Measurements from ENCODE around the gene STARD5. TPM values are rescaled to one million over a fixed set of nuclear protein-coding genes. Genes with fewer than 3 reads are reported as not detected.

Gene STARD5
- total and polyA plus RNA-seq, 4 donors: 1.1 to 47.0 (median 35.7) TPM

DNA sequence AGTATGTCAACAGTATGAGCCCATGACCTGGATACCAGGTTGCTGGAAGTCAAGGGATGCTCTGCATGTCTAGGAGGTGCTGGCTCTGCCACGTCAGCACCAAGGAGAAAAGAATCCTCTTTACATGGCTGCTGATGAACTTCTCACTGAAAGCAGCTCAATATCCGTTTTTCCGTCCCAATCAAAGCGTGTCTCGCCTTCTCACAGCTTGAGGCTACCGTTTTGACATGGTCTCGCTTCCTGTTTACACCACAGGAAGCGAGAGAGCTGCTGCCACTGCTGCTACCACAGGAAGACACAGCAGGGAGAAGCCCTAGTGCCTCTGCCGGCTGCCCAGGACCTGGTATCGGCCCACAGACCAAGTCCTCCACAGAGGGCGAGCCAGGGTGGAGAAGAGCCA is 27.3 kb downstream of the STARD5 start:
- Histone ChIP-seq H3K27ac (ENCODE audit: low read depth in 1 of 2, low read length in 2 of 2) (peak overlapping the region; percentile 62 to 70), H3K27me3 (ENCODE audit: control insufficient read depth in 4 of 4, insufficient read depth in 4 of 4, low read length in 3 of 4) (no peaks in the 10 kb centered on the region), H3K36me3 (ENCODE audit: control insufficient read depth in 4 of 4, insufficient read depth in 3 of 4, low read depth in 1 of 4, low read length in 3 of 4) (no peaks in the 10 kb centered on the region), H3K4me1 (ENCODE audit: control insufficient read depth in 4 of 4, insufficient read depth in 4 of 4, low read length in 3 of 4) (peaks cover 2 to 11% (median 7%) of the 10 kb centered on the region in 4 donors), H3K9ac (ENCODE audit: low read depth in 1 of 2, low read length in 2 of 2) (peak overlapping the region in 1 of 2 donors; percentile 36), H3K4me3 (ENCODE audit: low read depth in 1 of 3, low read length in 3 of 3) (peak overlapping the region; percentile 15 to 55 (median 27)), H3K9me3 (ENCODE audit: control insufficient read depth in 4 of 4, low read length in 3 of 4) (no peaks in the 10 kb centered on the region)
- TF ChIP-seq, protein P1, sequence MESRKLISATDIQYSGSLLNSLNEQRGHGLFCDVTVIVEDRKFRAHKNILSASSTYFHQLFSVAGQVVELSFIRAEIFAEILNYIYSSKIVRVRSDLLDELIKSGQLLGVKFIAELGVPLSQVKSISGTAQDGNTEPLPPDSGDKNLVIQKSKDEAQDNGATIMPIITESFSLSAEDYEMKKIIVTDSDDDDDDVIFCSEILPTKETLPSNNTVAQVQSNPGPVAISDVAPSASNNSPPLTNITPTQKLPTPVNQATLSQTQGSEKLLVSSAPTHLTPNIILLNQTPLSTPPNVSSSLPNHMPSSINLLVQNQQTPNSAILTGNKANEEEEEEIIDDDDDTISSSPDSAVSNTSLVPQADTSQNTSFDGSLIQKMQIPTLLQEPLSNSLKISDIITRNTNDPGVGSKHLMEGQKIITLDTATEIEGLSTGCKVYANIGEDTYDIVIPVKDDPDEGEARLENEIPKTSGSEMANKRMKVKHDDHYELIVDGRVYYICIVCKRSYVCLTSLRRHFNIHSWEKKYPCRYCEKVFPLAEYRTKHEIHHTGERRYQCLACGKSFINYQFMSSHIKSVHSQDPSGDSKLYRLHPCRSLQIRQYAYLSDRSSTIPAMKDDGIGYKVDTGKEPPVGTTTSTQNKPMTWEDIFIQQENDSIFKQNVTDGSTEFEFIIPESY (IDR thresholded peaks at IDR 0.05): no peak
- TF ChIP-seq GABPA (IDR thresholded peaks at IDR 0.05 in 1 of 2, conservative IDR thresholded peaks at IDR 0.05 in 1 of 2): no peak
- TF ChIP-seq, protein P2, sequence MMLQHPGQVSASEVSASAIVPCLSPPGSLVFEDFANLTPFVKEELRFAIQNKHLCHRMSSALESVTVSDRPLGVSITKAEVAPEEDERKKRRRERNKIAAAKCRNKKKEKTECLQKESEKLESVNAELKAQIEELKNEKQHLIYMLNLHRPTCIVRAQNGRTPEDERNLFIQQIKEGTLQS (IDR thresholded peaks at IDR 0.05): no peak
- peak; percentile 40 for TF ChIP-seq SP1 (IDR thresholded peaks at IDR 0.05)
- peak in 1 of 2 donors; percentile 16 for TF ChIP-seq RAD21 (IDR thresholded peaks at IDR 0.05)
- TF ChIP-seq, protein P3, sequence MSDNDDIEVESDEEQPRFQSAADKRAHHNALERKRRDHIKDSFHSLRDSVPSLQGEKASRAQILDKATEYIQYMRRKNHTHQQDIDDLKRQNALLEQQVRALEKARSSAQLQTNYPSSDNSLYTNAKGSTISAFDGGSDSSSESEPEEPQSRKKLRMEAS (IDR thresholded peaks at IDR 0.05): peak; percentile 58
- no peak for TF ChIP-seq FOXA1 (IDR thresholded peaks at IDR 0.05)
- TF ChIP-seq, protein P4, sequence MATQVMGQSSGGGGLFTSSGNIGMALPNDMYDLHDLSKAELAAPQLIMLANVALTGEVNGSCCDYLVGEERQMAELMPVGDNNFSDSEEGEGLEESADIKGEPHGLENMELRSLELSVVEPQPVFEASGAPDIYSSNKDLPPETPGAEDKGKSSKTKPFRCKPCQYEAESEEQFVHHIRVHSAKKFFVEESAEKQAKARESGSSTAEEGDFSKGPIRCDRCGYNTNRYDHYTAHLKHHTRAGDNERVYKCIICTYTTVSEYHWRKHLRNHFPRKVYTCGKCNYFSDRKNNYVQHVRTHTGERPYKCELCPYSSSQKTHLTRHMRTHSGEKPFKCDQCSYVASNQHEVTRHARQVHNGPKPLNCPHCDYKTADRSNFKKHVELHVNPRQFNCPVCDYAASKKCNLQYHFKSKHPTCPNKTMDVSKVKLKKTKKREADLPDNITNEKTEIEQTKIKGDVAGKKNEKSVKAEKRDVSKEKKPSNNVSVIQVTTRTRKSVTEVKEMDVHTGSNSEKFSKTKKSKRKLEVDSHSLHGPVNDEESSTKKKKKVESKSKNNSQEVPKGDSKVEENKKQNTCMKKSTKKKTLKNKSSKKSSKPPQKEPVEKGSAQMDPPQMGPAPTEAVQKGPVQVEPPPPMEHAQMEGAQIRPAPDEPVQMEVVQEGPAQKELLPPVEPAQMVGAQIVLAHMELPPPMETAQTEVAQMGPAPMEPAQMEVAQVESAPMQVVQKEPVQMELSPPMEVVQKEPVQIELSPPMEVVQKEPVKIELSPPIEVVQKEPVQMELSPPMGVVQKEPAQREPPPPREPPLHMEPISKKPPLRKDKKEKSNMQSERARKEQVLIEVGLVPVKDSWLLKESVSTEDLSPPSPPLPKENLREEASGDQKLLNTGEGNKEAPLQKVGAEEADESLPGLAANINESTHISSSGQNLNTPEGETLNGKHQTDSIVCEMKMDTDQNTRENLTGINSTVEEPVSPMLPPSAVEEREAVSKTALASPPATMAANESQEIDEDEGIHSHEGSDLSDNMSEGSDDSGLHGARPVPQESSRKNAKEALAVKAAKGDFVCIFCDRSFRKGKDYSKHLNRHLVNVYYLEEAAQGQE (IDR thresholded peaks at IDR 0.05): peak; percentile 31
- no peak for TF ChIP-seq FOXA2 (IDR thresholded peaks at IDR 0.05)
- TF ChIP-seq, protein P5, sequence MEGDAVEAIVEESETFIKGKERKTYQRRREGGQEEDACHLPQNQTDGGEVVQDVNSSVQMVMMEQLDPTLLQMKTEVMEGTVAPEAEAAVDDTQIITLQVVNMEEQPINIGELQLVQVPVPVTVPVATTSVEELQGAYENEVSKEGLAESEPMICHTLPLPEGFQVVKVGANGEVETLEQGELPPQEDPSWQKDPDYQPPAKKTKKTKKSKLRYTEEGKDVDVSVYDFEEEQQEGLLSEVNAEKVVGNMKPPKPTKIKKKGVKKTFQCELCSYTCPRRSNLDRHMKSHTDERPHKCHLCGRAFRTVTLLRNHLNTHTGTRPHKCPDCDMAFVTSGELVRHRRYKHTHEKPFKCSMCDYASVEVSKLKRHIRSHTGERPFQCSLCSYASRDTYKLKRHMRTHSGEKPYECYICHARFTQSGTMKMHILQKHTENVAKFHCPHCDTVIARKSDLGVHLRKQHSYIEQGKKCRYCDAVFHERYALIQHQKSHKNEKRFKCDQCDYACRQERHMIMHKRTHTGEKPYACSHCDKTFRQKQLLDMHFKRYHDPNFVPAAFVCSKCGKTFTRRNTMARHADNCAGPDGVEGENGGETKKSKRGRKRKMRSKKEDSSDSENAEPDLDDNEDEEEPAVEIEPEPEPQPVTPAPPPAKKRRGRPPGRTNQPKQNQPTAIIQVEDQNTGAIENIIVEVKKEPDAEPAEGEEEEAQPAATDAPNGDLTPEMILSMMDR (IDR thresholded peaks at IDR 0.05; ENCODE audit: low read depth, low read length, missing input control): no peak
- TF ChIP-seq HNF4A (conservative IDR thresholded peaks at IDR 0.05): no peak
- TF ChIP-seq TAF1 (conservative IDR thresholded peaks at IDR 0.05): no peak
- no peak for TF ChIP-seq NR2F2 (IDR thresholded peaks at IDR 0.05)
- no peak for TF ChIP-seq EGR1 (IDR thresholded peaks at IDR 0.05; ENCODE audit: low read depth in 2 of 2)
- TF ChIP-seq HNF4G (IDR thresholded peaks at IDR 0.05): no peak
- TF ChIP-seq YY1 (IDR thresholded peaks at IDR 0.05): peak; percentile 73
- TF ChIP-seq JUND (IDR thresholded peaks at IDR 0.05): no peak
- TF ChIP-seq RXRA (IDR thresholded peaks at IDR 0.05): no peak
- no peak for DNase-seq (ENCODE audit: low spot score)
- WGBS: 61% methylated on average over 11 of the region's 11 CpGs
